HepG2 (cell line): Measurements from ENCODE around the gene TPBGL.

ENCODE experiments used
- NFE2L2 ChIP-seq: fragments of 150-350 bp; IDR thresholded peaks from 2 replicates; pipeline ENCODE4 v1.6.1; 2014; ENCODE audit warnings: low read length
- NR2C2 ChIP-seq: sonication (generic); formaldehyde crosslinking; IDR thresholded peaks from 2 replicates; pipeline ENCODE4 v1.4.0; 2020; ENCODE audit warnings: missing genetic modification reagents, mild to moderate bottlenecking, moderate library complexity, borderline replicate concordance
- RFX3 ChIP-seq: IDR thresholded peaks from 2 replicates; pipeline ENCODE4 v1.6.1; 2016; ENCODE audit warnings: missing biosample characterization, missing genetic modification reagents
- ZNF430 ChIP-seq: sonication (generic); formaldehyde crosslinking; IDR thresholded peaks from 2 replicates; pipeline ENCODE4 v1.9.0; 2021; ENCODE audit warnings: mild to moderate bottlenecking, missing genetic modification reagents
- TF ChIP-seq, protein P1 (sequence below): sonication (generic); formaldehyde crosslinking; conservative IDR thresholded peaks from 2 replicates; pipeline ENCODE4 v1.5.0; 2020; ENCODE audit warnings: missing genetic modification reagents
- TF ChIP-seq, protein P2 (sequence below): sonication (generic); formaldehyde crosslinking; IDR thresholded peaks from 2 replicates; pipeline ENCODE4 v1.4.0; 2020; ENCODE audit warnings: mild to moderate bottlenecking, missing genetic modification reagents
- TF ChIP-seq, protein P3 (sequence below): sonication (generic); formaldehyde crosslinking; IDR thresholded peaks from 2 replicates; pipeline ENCODE4 v1.5.0; 2020; ENCODE audit warnings: mild to moderate bottlenecking, missing genetic modification reagents, moderate library complexity

DNA sequence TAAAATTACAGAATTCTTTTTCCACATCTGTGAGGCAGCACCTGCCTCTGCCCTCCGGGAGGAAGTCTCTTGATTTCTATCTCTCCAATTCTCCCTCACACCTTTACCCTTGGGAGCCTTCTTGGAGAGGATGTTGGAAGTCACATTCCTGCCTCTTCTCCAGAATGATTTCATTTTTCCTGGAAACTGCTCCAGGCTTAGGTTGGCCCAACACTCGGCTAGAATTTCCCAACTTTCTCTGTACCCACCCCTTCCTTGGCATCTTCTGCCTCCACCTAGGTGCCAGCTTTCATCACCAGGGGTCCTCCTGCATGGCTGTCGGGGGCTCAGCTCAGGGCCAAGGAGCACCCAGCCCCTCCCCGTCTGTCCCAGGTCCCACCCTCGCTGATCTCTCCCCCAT is 46.4 kb upstream of the TPBGL start:
- TF ChIP-seq NR2C2 (no peak), RFX3 (CRISPR knock-in tag) (no peak), ZNF430 (no peak), NFE2L2 (no peak)
- TF ChIP-seq, protein P1, sequence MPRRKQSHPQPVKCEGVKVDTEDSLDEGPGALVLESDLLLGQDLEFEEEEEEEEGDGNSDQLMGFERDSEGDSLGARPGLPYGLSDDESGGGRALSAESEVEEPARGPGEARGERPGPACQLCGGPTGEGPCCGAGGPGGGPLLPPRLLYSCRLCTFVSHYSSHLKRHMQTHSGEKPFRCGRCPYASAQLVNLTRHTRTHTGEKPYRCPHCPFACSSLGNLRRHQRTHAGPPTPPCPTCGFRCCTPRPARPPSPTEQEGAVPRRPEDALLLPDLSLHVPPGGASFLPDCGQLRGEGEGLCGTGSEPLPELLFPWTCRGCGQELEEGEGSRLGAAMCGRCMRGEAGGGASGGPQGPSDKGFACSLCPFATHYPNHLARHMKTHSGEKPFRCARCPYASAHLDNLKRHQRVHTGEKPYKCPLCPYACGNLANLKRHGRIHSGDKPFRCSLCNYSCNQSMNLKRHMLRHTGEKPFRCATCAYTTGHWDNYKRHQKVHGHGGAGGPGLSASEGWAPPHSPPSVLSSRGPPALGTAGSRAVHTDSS, result no peak
- TF ChIP-seq, protein P2, sequence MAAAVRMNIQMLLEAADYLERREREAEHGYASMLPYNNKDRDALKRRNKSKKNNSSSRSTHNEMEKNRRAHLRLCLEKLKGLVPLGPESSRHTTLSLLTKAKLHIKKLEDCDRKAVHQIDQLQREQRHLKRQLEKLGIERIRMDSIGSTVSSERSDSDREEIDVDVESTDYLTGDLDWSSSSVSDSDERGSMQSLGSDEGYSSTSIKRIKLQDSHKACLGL (CRISPR knock-in tag), result no peak
- TF ChIP-seq, protein P3, sequence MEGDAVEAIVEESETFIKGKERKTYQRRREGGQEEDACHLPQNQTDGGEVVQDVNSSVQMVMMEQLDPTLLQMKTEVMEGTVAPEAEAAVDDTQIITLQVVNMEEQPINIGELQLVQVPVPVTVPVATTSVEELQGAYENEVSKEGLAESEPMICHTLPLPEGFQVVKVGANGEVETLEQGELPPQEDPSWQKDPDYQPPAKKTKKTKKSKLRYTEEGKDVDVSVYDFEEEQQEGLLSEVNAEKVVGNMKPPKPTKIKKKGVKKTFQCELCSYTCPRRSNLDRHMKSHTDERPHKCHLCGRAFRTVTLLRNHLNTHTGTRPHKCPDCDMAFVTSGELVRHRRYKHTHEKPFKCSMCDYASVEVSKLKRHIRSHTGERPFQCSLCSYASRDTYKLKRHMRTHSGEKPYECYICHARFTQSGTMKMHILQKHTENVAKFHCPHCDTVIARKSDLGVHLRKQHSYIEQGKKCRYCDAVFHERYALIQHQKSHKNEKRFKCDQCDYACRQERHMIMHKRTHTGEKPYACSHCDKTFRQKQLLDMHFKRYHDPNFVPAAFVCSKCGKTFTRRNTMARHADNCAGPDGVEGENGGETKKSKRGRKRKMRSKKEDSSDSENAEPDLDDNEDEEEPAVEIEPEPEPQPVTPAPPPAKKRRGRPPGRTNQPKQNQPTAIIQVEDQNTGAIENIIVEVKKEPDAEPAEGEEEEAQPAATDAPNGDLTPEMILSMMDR, result no peak
